ENCODE data around the gene TM4SF5. TPM values are rescaled to one million over a fixed set of nuclear protein-coding genes. Genes with fewer than 3 reads are reported as not detected.
A peak's percentile ranks its signal among the peaks of the same experiment; 100 is the strongest.

Gene TM4SF5
- total RNA-seq, 3 donors from 2014 or later (not counting 1 experiment from before 2014, with no cell fraction given), result not detected

- Mint-ChIP-seq H3K27ac (peak overlapping the region in 1 of 2 donors; percentile 3), H3K27me3 (ENCODE audit: low read depth in 2 of 2) (no peaks in the 10 kb centered on the region), H3K9me3 (no peaks in the 10 kb centered on the region), H3K4me3 (peak overlapping the region; percentile 85), H3K36me3 (no peaks in the 10 kb centered on the region), H3K4me1 (peaks cover 5 to 6% of the 10 kb centered on the region in 2 donors)
- no peak for DNase-seq
- Histone ChIP-seq H3K9me3 (ENCODE audit: control insufficient read depth, insufficient read depth, low read length) (no peaks in the 10 kb centered on the region), H3K4me3 (ENCODE audit: low read length) (no peak overlapping the region), H3K27ac (ENCODE audit: low read length) (no peak overlapping the region), H3K4me1 (ENCODE audit: control insufficient read depth, insufficient read depth, low read length) (peaks cover 10% of the 10 kb centered on the region), H3K27me3 (ENCODE audit: control insufficient read depth, insufficient read depth, low read length) (no peaks in the 10 kb centered on the region), H3K36me3 (ENCODE audit: control insufficient read depth, insufficient read depth, low read length) (no peaks in the 10 kb centered on the region)
- TF ChIP-seq CTCF (IDR thresholded peaks at IDR 0.05), result no peak
- no peak for ATAC-seq
- 80% methylated on average over 5 of the region's 6 CpGs for WGBS (ENCODE audit: insufficient coverage)
- intact Hi-C loops (cut with micrococcal nuclease), result no loop called here
Observed at GRCh38 chr17:4808378-4808767, 36.7 kb downstream of the TM4SF5 start.

- H3K9me3 Mint-ChIP-seq, result no peaks in the 10 kb centered on the region
- Histone ChIP-seq H3K36me3 (ENCODE audit: control insufficient read depth, insufficient read depth, low read length) (no peaks in the 10 kb centered on the region), H3K27ac (ENCODE audit: low read length) (no peak overlapping the region), H3K9me3 (ENCODE audit: control insufficient read depth, insufficient read depth, low read length) (no peaks in the 10 kb centered on the region), H3K4me3 (ENCODE audit: low read length) (no peak overlapping the region), H3K4me1 (ENCODE audit: control insufficient read depth, insufficient read depth, low read length) (peaks cover 10% of the 10 kb centered on the region), H3K27me3 (ENCODE audit: control insufficient read depth, insufficient read depth, low read length) (no peaks in the 10 kb centered on the region)
- no peaks in the 10 kb centered on the region for H3K36me3 Mint-ChIP-seq
- TF ChIP-seq CTCF (IDR thresholded peaks at IDR 0.05), result no peak
- no peak for ATAC-seq
- DNase-seq, result no peak
- no peaks in the 10 kb centered on the region for H3K27me3 Mint-ChIP-seq (ENCODE audit: low read depth in 2 of 2)
- H3K4me3 Mint-ChIP-seq, result peak overlapping the region; percentile 37
- H3K4me1 Mint-ChIP-seq, result peaks cover 5 to 6% of the 10 kb centered on the region in 2 donors
- 68% methylated on average over 13 of the region's 13 CpGs for WGBS (ENCODE audit: insufficient coverage)
- intact Hi-C loops (cut with micrococcal nuclease), result no loop called here
- no peak overlapping the region for H3K27ac Mint-ChIP-seq
Observed at GRCh38 chr17:4810696-4811290, 39.1 kb downstream of the TM4SF5 start.

- Histone ChIP-seq H3K36me3 (ENCODE audit: control insufficient read depth, insufficient read depth, low read length) (no peaks in the 10 kb centered on the region), H3K27me3 (ENCODE audit: control insufficient read depth, insufficient read depth, low read length) (no peaks in the 10 kb centered on the region), H3K4me3 (ENCODE audit: low read length) (no peak overlapping the region), H3K9me3 (ENCODE audit: control insufficient read depth, insufficient read depth, low read length) (no peaks in the 10 kb centered on the region), H3K27ac (ENCODE audit: low read length) (no peak overlapping the region), H3K4me1 (ENCODE audit: control insufficient read depth, insufficient read depth, low read length) (peaks cover 8% of the 10 kb centered on the region)
- DNase-seq (no peak), ATAC-seq (no peak)
- H3K27me3 Mint-ChIP-seq (ENCODE audit: low read depth in 2 of 2), result no peaks in the 10 kb centered on the region
- H3K36me3 Mint-ChIP-seq, result no peaks in the 10 kb centered on the region
- H3K27ac Mint-ChIP-seq, result no peak overlapping the region
- intact Hi-C loops (cut with micrococcal nuclease), result no loop called here
- H3K4me3 Mint-ChIP-seq, result no peak overlapping the region
- TF ChIP-seq CTCF (IDR thresholded peaks at IDR 0.05), result no peak
- no peaks in the 10 kb centered on the region for H3K9me3 Mint-ChIP-seq
- H3K4me1 Mint-ChIP-seq, result peaks cover under 1 to 6% of the 10 kb centered on the region in 2 donors
- WGBS (ENCODE audit: insufficient coverage), result 90% methylated on average over 11 of the region's 12 CpGs
Observed at GRCh38 chr17:4811471-4811870, 39.8 kb downstream of the TM4SF5 start.

- H3K27me3 ChIP-seq (ENCODE audit: control insufficient read depth, insufficient read depth, low read length), result no peaks in the 10 kb centered on the region
- H3K9me3 ChIP-seq (ENCODE audit: control insufficient read depth, insufficient read depth, low read length), result no peaks in the 10 kb centered on the region
- 92% methylated on average over 7 of the region's 7 CpGs for WGBS (ENCODE audit: insufficient coverage)
- ATAC-seq (no peak), DNase-seq (no peak)
- Mint-ChIP-seq H3K27ac (no peak overlapping the region), H3K36me3 (no peaks in the 10 kb centered on the region), H3K9me3 (no peaks in the 10 kb centered on the region), H3K27me3 (ENCODE audit: low read depth in 2 of 2) (no peaks in the 10 kb centered on the region), H3K4me1 (peaks cover 0 to 6% of the 10 kb centered on the region in 2 donors), H3K4me3 (no peak overlapping the region)
- H3K36me3 ChIP-seq (ENCODE audit: control insufficient read depth, insufficient read depth, low read length), result no peaks in the 10 kb centered on the region
- no peak for TF ChIP-seq CTCF (IDR thresholded peaks at IDR 0.05)
- peaks cover 4% of the 10 kb centered on the region for H3K4me1 ChIP-seq (ENCODE audit: control insufficient read depth, insufficient read depth, low read length)
- H3K27ac ChIP-seq (ENCODE audit: low read length), result no peak overlapping the region
- no peak overlapping the region for H3K4me3 ChIP-seq (ENCODE audit: low read length)
- intact Hi-C loops (cut with micrococcal nuclease), result no loop called here
Observed at GRCh38 chr17:4812690-4813089, 41.0 kb downstream of the TM4SF5 start.
